ENCODE measurements around the gene KRTAP24-1. TPM values are rescaled to one million over a fixed set of nuclear protein-coding genes. Genes with fewer than 3 reads are reported as not detected.

The KRTAP24-1 gene
- total and polyA plus RNA-seq, 9 of the 15 experiments (the other 6 are each of a cell fraction or from before 2014, with no cell fraction given) = not detected

DNA sequence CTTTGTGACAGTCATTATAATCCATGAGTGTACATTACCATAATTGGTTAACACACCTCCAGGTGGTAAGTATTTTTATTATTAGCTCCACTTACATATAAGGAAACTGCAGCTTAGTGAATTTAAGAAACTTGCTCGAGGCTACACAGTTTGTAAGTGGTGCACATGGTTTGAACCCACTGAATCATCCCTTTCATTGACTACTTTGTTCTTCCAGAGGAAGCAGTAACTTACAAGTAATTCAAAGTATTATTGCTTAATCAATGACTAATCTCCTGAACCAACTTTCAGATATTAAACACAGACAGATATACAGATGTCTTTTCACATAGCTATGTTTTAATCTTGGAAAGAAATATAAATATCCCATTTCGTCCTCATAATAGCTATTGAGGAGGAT is 48.1 kb downstream of the KRTAP24-1 start:
- Histone ChIP-seq H3K9me1 (ENCODE audit: control insufficient read depth, insufficient read depth, low read length) (no peaks in the 10 kb centered on the region), H4K20me1 (replicated peaks; ENCODE audit: control insufficient read depth, insufficient read depth, low read length) (no peaks in the 10 kb centered on the region), H3K4me1 (replicated peaks in 1 of 2; ENCODE audit: control insufficient read depth in 2 of 2, insufficient read depth in 2 of 2, low read length in 2 of 2) (no peaks in the 10 kb centered on the region), H3K36me3 (ENCODE audit: control insufficient read depth, insufficient read depth, low read length) (no peaks in the 10 kb centered on the region), H3K9ac (ENCODE audit: insufficient read depth in 1 of 2, low read depth in 2 of 2, low read length in 2 of 2) (no peak overlapping the region), H3K27me3 (ENCODE audit: control insufficient read depth in 2 of 2, insufficient read depth in 2 of 2, low read length in 2 of 2) (no peaks in the 10 kb centered on the region), H3K27ac (ENCODE audit: extremely low read depth, low read depth, low read length) (no peak overlapping the region), H3K4me3 (no peak overlapping the region), H3K9me3 (replicated peaks; ENCODE audit: control insufficient read depth, insufficient read depth, low read depth, low read length) (no peaks in the 10 kb centered on the region), H3K79me2 (ENCODE audit: control insufficient read depth, insufficient read depth, low read length) (no peaks in the 10 kb centered on the region), H2AFZ (ENCODE audit: low read depth, low read length) (no peak overlapping the region), H3K4me2 (ENCODE audit: insufficient read depth, low read length) (no peak overlapping the region)
- 0% methylated on average over 2 of the region's 2 CpGs for WGBS (ENCODE audit: insufficient coverage, low coverage, missing lambda C conversion rate)
- DNase-seq (ENCODE audit: extremely low read depth in 1 of 4, low spot score in 3 of 4) = no peak
- ATAC-seq = no peak
- ChIA-PET CTCF (ENCODE audit: low intra/inter-chr PET ratio) (no interaction called here), POLR2A (interaction anchor here (0.6 kb wide), 1 partner anchor 1659 kb away, joined by 3 read pairs; no protein-coding TSS in a partner anchor)
- BruUV-seq (replicated peaks) = no TSS peak
- in situ Hi-C loops (cut with MboI) (no loop called here), intact Hi-C loops (cut with micrococcal nuclease) (no loop called here)
- FAIRE-seq = no peak
- TF ChIP-seq SAFB2 (IDR thresholded peaks at IDR 0.05; ENCODE audit: borderline replicate concordance, low read depth, low read length, severe bottlenecking) (no peak), ZBED1 (IDR thresholded peaks at IDR 0.05) (no peak), CCNT2 (IDR thresholded peaks at IDR 0.05; ENCODE audit: borderline replicate concordance, extremely low read depth, insufficient read length, low read depth, low read length) (no peak), STAT5A (IDR thresholded peaks at IDR 0.05; ENCODE audit: borderline replicate concordance, low read length) (no peak), CEBPG (CRISPR knock-in tag; IDR thresholded peaks at IDR 0.05) (no peak), CEBPG (tag; conservative IDR thresholded peaks at IDR 0.05 in 1 of 2, IDR thresholded peaks at IDR 0.05 in 1 of 2) (peak; percentile 26 to 79; a peak in 3 of 4 replicates), CEBPB (tag; IDR thresholded peaks at IDR 0.05) (peak; percentile 21; the same call in 1 of the 2 replicates), ZNF76 (CRISPR knock-in tag; IDR thresholded peaks at IDR 0.05; ENCODE audit: borderline replicate concordance) (no peak), MBD2 (IDR thresholded peaks at IDR 0.05; ENCODE audit: borderline replicate concordance, low read depth) (no peak)
- TF ChIP-seq, protein P1, sequence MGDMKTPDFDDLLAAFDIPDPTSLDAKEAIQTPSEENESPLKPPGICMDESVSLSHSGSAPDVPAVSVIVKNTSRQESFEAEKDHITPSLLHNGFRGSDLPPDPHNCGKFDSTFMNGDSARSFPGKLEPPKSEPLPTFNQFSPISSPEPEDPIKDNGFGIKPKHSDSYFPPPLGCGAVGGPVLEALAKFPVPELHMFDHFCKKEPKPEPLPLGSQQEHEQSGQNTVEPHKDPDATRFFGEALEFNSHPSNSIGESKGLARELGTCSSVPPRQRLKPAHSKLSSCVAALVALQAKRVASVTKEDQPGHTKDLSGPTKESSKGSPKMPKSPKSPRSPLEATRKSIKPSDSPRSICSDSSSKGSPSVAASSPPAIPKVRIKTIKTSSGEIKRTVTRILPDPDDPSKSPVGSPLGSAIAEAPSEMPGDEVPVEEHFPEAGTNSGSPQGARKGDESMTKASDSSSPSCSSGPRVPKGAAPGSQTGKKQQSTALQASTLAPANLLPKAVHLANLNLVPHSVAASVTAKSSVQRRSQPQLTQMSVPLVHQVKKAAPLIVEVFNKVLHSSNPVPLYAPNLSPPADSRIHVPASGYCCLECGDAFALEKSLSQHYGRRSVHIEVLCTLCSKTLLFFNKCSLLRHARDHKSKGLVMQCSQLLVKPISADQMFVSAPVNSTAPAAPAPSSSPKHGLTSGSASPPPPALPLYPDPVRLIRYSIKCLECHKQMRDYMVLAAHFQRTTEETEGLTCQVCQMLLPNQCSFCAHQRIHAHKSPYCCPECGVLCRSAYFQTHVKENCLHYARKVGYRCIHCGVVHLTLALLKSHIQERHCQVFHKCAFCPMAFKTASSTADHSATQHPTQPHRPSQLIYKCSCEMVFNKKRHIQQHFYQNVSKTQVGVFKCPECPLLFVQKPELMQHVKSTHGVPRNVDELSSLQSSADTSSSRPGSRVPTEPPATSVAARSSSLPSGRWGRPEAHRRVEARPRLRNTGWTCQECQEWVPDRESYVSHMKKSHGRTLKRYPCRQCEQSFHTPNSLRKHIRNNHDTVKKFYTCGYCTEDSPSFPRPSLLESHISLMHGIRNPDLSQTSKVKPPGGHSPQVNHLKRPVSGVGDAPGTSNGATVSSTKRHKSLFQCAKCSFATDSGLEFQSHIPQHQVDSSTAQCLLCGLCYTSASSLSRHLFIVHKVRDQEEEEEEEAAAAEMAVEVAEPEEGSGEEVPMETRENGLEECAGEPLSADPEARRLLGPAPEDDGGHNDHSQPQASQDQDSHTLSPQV (IDR thresholded peaks at IDR 0.05) = no peak

All from K562 (cell line).